Gastroesophageal sphincter (tissue), 4 donors: ENCODE measurements around the gene OTOS. TPM values are rescaled to one million over a fixed set of nuclear protein-coding genes. Genes with fewer than 3 reads are reported as not detected.

Experiments
- ATAC-seq: fragments of 150-250 bp; one replicate; pipeline ENCODE4 v1.9.1; 2016; ENCODE audit warnings: mild to moderate bottlenecking, moderate library complexity
- H3K27ac ChIP-seq, 4 donors: fragments of 200-600 bp; sonication (generic) in 3 of 4; 1 replicate in 3 of 4; 2 replicates in 1 of 4; pipeline ENCODE4 v1.5.1; 2016 to 2019
- H3K27me3 ChIP-seq: fragments of 200-600 bp; sonication (generic); one replicate; pipeline ENCODE4 v1.5.1; 2019
- H3K36me3 ChIP-seq, 2 donors: fragments of 200-600 bp; sonication (generic); one replicate each; pipeline ENCODE4 v1.5.1; 2019; ENCODE audit warnings: control low read depth in 1 of 2
- H3K4me1 ChIP-seq, 3 donors: fragments of 200-600 bp; sonication (generic); 1 replicate in 2 of 3; 2 replicates in 1 of 3; pipeline ENCODE4 v1.5.1; 2016 to 2019; ENCODE audit warnings: control low read depth in 2 of 3
- H3K4me3 ChIP-seq, 2 donors: fragments of 200-600 bp; sonication (generic); one replicate each; pipeline ENCODE4 v1.5.1; 2019; ENCODE audit warnings: mild to moderate bottlenecking in 1 of 2, moderate library complexity in 1 of 2
- H3K9me3 ChIP-seq, 3 donors: fragments of 200-600 bp; sonication (generic); one replicate each; pipeline ENCODE4 v1.5.1; 2017 to 2019; ENCODE audit warnings: control low read depth in 2 of 3
- CTCF ChIP-seq, 4 experiments: fragments of 200-600 bp in 2 of 4; fragments of 450-650 bp in 2 of 4; sonication (generic) in 1 of 4; IDR thresholded peaks; one replicate each; pipeline ENCODE4 v1.5.1; 2017 to 2019; ENCODE audit warnings: antibody characterized with exemption in 4 of 4, mild to moderate bottlenecking in 2 of 4, moderate library complexity in 2 of 4
- EP300 ChIP-seq: sonication (generic); formaldehyde crosslinking; IDR thresholded peaks from one replicate; pipeline ENCODE4 v1.6.1; 2017; ENCODE audit warnings: antibody characterized with exemption, mild to moderate bottlenecking
- POLR2A ChIP-seq, 2 donors: fragments of 450-650 bp; IDR thresholded peaks; one replicate each; pipeline ENCODE4 v1.6.1; 2017; ENCODE audit warnings: antibody characterized with exemption in 2 of 2, mild to moderate bottlenecking in 2 of 2, moderate library complexity in 1 of 2
- POLR2AphosphoS5 ChIP-seq: sonication (generic); formaldehyde crosslinking; IDR thresholded peaks from one replicate; pipeline ENCODE4 v1.6.1; 2017; ENCODE audit warnings: antibody characterized with exemption
- WGBS, 2 donors: methylation state at CpG; one replicate each; pipeline ENCODE4 v1.1.5; 2018; ENCODE audit warnings: low coverage in 1 of 2; 5-methylcytosine and 5-hydroxymethylcytosine counted together
- total RNA-seq, 4 donors: library from RNA; depleted of rRNA; stranded (reverse); fragments of >200 nt; gene quantifications; one replicate each; pipeline ENCODE4 v1.1.0, GENCODE V29; 2016

Gene OTOS
- total RNA-seq, 4 donors from 2014 or later, result not detected

GRCh38 chr2:240121190-240121589, 19.3 kb downstream of the OTOS start:
- TF ChIP-seq POLR2AphosphoS5, result no peak
- H3K4me1 ChIP-seq, result no peaks in the 10 kb centered on the region
- no peak overlapping the region for H3K27ac ChIP-seq
- H3K27me3 ChIP-seq, result no peaks in the 10 kb centered on the region
- no peak for ATAC-seq
- no peak overlapping the region for H3K4me3 ChIP-seq
- 55 to 62% methylated on average over 3 to 4 of the region's 4 CpGs for WGBS, 2 donors
- H3K9me3 ChIP-seq, result peaks cover 0 to 3% (median 0%) of the 10 kb centered on the region in 3 donors
- peaks cover 0 to 6% of the 10 kb centered on the region in 2 donors for H3K36me3 ChIP-seq

- ATAC-seq, result no peak
- H3K9me3 ChIP-seq, result peaks cover 0 to 7% (median 0%) of the 10 kb centered on the region in 3 donors
- H3K27me3 ChIP-seq, result peaks cover 42% of the 10 kb centered on the region
- WGBS, 2 donors, result 70 to 78% methylated on average over 6 of the region's 6 CpGs
- H3K4me1 ChIP-seq, result no peaks in the 10 kb centered on the region
- no peak overlapping the region for H3K4me3 ChIP-seq
- no peak for TF ChIP-seq POLR2AphosphoS5
- no peak for TF ChIP-seq POLR2A (IDR thresholded peaks at IDR 0.05)
- TF ChIP-seq CTCF (IDR thresholded peaks at IDR 0.05), result no peak
- TF ChIP-seq EP300, result no peak
- no peaks in the 10 kb centered on the region for H3K36me3 ChIP-seq
- H3K27ac ChIP-seq, result no peak overlapping the region
These were observed 26.2 kb downstream of the OTOS start for GRCh38 chr2:240114233-240114632.

- H3K9me3 ChIP-seq, result peaks cover 0 to 4% (median 0%) of the 10 kb centered on the region in 3 donors
- whole genome bisulfite sequencing, 2 donors, result 20 to 23% methylated on average over 1 to 4 of the region's 5 CpGs
- no peak for ATAC-seq
These were observed 27.4 kb downstream of the OTOS start for GRCh38 chr2:240112914-240113690.

GRCh38 chr2:240111253-240111652, 29.2 kb downstream of the OTOS start:
- TF ChIP-seq CTCF (IDR thresholded peaks at IDR 0.05) (no peak), EP300 (no peak), POLR2A (IDR thresholded peaks at IDR 0.05) (no peak), POLR2AphosphoS5 (no peak)
- Histone ChIP-seq H3K4me3 (no peak overlapping the region), H3K36me3 (no peaks in the 10 kb centered on the region), H3K9me3 (peaks cover 0 to 4% (median 0%) of the 10 kb centered on the region in 3 donors), H3K27me3 (peaks cover 64% of the 10 kb centered on the region), H3K4me1 (no peaks in the 10 kb centered on the region), H3K27ac (no peak overlapping the region)
- 21 to 33% methylated on average over 7 to 10 of the region's 10 CpGs for WGBS, 2 donors
- ATAC-seq, result no peak

More at GRCh38 chr2:240112914-240113690, 27.4 kb downstream of the OTOS start:
- Histone ChIP-seq H3K27ac (no peak overlapping the region), H3K4me1 (no peaks in the 10 kb centered on the region), H3K4me3 (no peak overlapping the region), H3K36me3 (no peaks in the 10 kb centered on the region), H3K27me3 (peaks cover 48% of the 10 kb centered on the region)
- TF ChIP-seq POLR2AphosphoS5 (no peak), POLR2A (IDR thresholded peaks at IDR 0.05) (no peak), EP300 (no peak), CTCF (IDR thresholded peaks at IDR 0.05) (no peak)

GRCh38 chr2:240109386-240109785, 31.1 kb downstream of the OTOS start:
- Histone ChIP-seq H3K4me1 (no peaks in the 10 kb centered on the region), H3K27ac (no peak overlapping the region), H3K4me3 (no peak overlapping the region), H3K36me3 (no peaks in the 10 kb centered on the region), H3K9me3 (no peaks in the 10 kb centered on the region), H3K27me3 (peaks cover 74% of the 10 kb centered on the region)
- no peak for ATAC-seq
- 68 to 76% methylated on average over 6 to 8 of the region's 11 CpGs for WGBS, 2 donors
- TF ChIP-seq POLR2AphosphoS5 (no peak), CTCF (IDR thresholded peaks at IDR 0.05) (no peak)
